GM19193 (cell line): ENCODE results near the gene CCDC34.

ENCODE experiments used
- POLR2A ChIP-seq: IDR thresholded peaks from 4 replicates; pipeline ENCODE4 v1.6.1; 2011; ENCODE audit not compliant: insufficient read depth, insufficient read length; ENCODE audit errors: extremely low read depth

Gene CCDC34

DNA sequence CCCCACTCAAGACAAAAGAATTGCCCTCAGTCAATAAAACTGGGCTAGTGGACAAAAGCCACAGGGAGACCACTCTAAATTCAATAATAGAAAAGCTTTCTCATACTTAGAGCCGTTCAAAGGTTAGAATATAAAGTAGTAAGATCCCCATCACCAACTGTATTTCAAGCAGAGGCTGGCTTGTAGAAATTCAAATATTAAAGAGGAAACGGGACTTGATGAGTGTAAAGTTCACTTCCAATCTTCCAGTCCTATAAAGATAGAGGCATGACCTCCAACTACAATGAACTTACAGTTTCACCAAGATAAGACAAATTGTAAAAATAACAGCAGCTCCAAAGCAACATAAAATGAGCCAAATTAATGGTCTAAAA lies 70.4 kb downstream of the CCDC34 start:
- TF ChIP-seq POLR2A = no peak

DNA sequence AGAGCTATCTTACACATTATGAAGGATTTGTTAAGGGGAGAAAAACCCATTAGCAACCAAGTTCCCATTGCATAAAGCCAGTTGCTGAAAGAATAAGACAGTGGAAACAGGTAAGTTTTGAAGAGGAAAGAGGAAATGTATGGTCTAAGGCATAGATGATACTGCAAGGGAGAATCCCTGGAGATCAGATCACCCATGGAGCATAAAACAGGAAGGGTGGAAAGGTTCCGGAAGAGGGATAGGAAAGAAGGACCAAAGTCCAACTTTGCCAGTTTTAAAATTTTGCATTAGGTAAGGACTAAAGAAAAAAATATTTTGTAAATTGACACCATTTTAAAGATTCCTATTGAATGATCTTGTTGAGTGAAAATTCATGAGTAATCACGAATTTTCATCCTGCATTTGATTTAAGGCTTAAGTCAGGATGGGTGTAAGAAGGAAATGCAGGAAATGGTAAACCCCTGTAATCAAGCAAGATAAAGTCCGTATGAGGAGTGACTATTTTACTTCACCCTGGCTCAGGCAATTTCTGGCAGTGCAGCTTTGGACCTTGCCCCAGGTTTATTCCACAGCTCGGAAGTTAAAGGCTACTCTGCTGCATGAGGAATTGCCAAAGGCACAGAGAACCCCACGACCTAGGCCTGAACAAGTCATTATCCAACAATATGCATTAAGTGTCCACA lies 70.9 kb downstream of the CCDC34 start:
- TF ChIP-seq POLR2A = no peak

DNA sequence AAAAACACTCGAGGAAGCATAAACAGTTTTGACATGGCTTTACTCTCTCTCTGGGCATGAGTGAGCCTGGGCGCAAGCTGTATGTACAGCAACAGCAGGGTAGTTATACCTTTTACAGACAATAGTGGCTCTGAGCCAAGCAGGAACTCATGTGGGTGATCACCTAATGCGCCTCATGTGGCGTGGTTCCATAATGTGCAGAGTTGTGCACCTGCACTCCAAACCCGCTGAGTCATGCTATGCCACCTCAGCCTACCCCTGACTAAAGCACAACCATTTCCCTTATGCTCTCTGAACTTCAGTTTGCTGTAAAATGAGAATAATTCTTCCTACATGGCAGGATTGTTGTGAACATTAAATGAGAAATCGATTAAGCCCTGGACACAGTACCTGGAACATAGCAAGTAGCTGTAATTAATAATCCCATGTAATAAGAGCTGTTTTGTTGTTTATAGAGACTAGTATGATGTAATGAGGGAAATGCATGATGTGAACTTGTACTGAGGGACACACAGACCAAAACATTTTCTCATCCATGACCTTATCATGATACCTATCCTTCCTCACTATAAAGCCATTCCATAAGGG lies 71.6 kb downstream of the CCDC34 start:
- TF ChIP-seq POLR2A = no peak

DNA sequence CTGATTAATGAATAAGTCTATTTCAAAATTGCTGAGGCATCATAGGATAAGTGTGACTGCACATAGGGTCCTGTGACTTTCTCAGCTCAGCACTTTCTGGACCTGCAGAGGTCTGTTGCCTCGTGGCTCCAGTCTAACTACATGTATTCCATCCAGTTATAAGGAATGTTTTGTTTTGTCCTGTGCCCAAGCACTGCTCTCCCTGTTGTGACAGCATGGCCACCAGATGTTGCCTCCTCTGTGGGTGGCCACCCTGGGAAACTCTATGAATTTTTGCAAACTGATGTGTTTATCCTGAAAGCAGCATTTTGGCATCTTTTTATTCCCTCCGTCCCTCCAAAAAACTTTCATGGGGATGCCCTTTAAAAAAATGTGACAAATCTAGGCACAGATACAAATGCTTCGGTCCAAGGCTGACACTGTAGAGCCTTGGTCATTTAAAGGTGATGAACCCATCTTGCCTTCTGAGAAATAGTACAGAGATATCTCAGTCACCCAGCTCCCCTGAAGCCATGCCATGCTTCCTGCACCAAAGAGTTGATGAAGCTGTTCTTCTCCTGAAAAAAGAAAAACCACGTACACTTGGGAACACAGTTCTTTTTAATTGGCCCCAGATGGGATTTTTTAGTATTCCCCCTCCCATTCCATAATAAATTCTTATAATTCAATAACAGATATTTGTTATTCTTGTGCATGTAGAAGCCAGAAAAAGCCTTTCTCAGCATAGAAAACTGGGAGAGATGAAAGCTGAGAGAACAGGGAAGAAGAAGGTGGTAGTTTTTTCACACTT lies 72.6 kb downstream of the CCDC34 start:
- TF ChIP-seq POLR2A = no peak
